Caki2 (cell line): ENCODE results near the gene TMC7. TPM values are rescaled to one million over a fixed set of nuclear protein-coding genes. Genes with fewer than 3 reads are reported as not detected.

Experiments used
- DNase-seq: peaks from one replicate; pipeline ENCODE4 v3.0.0-alpha.2; 2015; ENCODE audit warnings: low read depth
- in situ Hi-C: cut with HindIII; loops from 2 replicates; pipeline ENCODE4 v1.10.0; 2016; ENCODE audit warnings: low sequenced_read_pairs, low pct_unique_long_range_greater_than_20kb, mixed read lengths
- total RNA-seq: library from RNA; depleted of rRNA; stranded (reverse); fragments of >200 nt; shearing (Covaris generic); gene quantifications from 2 replicates; pipeline ENCODE4 v1.2.3, GENCODE V29; 2014; ENCODE audit warnings: low replicate concordance

TMC7 gene
- total RNA-seq, 1 experiment from 2014 or later: 8.7 TPM

DNA sequence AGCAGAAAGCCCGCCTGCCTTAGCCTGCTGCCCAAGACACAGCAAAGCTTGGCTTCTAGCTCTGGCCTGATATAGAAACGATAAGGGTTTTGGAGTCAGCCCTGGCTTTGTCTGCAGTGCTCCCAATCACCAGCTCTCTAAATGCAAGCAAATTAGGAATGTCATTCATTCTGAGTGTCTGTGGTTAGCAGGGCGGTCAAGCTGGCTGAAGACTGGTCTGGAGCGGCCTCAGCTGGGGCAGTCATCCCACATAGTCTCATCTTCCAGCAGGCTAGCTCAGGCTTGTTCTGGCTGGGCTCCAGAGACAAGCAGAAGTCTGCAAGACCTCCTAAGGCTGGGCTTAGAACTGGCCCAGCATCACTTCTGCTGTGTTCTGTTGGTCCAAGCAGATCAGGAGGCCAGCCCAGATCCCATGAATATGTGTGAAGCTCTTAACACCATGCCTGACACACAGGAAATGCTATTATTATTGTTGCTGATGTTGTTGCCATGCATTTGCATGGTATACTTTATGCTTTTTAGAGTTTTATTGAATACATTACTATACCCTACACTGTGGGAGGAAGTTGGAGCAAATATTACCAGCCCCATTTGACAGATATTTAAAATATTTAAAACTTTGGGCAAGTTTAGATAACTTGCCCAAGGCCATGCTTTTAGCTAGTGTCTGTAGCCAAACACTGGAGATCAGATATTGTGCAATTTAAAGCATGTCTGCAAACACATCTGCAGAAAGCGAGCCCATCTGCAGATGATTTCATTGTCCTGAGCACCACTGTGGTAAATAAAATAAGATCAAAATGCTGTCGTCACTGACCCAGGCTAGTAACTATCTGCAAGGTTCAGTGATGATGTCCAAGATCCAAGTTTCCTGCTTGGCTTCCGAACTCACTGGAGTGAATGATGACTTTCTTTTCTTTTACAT, 24.8 kb downstream of the TMC7 start:
- in situ Hi-C loops: no loop called here
- peak; percentile 37 for DNase-seq

DNA sequence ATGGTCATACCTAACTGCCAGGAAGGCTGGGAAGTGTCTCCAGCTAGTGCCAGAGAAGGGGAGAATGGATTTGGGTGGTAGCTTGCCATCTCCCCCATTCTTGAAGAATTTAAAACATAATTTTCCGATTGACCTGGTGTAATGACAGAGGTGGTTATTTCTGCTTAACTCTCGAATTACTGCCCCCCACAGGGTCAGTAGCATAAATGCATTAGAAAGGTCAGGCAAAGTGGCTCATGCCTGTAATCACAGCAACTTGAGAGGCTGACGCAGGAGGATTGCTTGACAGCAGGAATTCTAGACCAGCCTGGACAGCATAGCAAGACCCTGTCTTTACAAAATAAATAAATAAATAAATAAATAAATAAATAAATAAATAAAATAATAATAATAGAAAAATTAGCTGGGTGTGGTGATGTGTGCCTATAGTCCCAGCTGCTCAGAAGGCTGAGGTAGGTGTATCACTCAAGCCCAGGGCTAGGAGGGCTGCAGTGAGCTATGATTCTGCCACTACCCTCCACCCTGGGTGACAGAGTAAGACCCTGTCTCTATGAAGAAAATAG, 27.5 kb downstream of the TMC7 start:
- no peak for DNase-seq
- in situ Hi-C loops: no loop called here

DNA sequence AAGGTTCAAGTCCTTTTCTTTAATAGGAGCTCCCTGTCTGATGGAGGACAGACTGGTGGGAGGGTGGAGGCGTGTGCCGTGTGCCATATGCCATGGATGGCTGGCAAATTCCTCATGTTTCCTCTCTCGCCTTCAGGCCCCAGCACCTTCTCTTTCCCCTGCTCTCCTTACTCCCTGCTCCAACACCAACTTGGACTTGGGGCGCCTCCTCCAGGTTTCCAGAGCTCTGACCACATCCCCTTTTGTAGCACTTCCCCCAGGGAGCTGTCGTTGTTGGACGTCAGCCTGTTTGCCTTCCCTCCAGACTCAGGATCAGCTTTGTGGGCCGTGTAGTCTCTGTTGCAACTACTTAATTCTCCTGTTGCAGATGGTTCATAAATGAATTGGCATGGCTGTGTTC, 30.7 kb downstream of the TMC7 start:
- DNase-seq: no peak
- in situ Hi-C loops: no loop called here

DNA sequence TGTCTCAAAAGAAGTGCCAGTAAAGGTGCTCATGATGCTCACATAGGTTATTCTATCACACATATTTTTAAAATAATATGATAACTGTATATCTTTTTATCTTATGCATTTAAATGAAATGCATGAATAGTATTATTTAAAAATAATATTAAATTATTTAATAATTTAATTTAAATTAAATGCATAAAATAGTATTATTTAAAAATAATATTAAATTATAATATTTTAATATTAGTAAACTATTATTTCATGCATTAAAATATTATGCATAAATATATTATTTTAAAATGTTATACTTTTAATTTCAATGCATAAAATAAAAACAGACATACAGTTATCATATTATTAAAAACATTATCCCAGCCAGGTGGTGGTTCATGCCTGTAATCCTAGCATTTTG, 33.4 kb downstream of the TMC7 start:
- in situ Hi-C loops: no loop called here
- no peak for DNase-seq

DNA sequence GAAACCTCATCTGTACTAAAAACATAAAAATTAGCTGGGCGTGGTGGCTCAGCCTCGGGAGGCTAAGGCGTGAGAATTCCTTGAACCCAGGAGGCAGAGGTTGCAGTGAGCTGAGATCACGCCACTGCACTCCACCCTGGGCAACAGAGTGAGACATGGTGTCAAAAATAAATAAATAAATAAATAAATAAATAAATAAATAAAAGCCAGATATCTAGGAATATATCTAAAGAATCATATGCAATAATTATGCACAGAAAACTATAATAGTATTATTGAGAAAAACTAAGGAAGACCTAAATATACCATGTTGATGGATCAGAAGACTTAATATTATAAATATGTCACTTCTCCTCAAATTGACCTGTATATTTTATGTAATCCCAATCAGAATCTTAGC, 37.0 kb downstream of the TMC7 start:
- in situ Hi-C loops: no loop called here
- DNase-seq: no peak

DNA sequence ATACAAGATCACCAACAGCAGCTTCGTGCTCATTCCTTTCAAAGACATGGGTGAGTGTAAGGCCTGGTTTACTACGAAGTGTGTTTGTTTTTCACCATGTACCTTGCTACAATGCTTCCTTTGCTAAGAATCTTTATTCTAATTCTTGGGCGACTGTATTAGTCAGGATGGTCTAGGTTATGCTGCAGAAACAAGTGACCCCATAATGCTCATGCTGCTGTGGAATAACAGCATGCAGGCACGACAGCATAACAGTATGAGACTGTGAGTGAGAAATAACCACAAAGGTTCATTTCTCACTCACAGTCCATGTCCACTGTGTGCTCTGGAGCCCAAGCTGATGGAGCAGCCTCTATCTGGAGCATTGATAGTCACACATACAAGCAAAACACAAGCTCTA, 38.0 kb downstream of the TMC7 start:
- in situ Hi-C loops: no loop called here

DNA sequence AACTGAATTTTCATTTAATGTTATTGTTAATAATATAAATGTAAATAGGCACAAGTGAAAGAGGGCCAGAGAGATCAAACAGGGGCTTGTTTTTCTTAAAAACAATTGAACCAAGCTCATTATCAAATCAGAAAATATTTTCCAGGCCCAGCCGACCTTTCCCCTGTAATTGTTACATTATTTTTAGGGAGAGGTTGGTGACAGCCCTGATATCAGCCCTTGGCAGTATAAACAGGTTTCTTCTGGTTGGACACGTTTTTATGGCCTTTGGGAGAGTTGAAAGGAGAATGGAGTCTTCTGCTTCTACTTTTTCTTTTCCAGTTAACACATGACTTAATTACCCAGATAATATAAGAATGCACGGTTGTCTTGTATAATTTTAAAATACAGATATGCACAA, 43.7 kb downstream of the TMC7 start:
- in situ Hi-C loops: no loop called here
- no peak for DNase-seq

More for the DNA sequence above, 38.0 kb downstream of the TMC7 start:
- DNase-seq: no peak

DNA sequence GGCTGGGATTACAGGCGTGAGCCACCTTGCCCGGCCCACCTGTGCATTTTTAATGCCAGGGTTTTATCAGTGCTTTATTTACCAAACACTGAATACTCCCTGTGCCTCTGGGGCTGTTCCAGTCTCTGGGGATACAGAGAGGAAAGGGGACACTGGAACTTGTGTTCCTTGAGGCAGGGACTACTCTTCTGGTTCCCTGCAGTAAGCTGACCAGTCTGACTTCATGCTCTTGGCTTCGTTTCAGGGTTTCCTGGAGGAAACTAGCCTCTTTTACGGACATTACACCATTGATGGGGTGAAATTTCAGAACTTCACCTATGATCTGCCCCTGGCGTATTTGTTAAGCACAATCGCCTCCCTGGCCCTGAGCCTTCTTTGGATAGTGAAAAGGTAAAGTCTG, 46.2 kb downstream of the TMC7 start:
- in situ Hi-C loops: no loop called here
- no peak for DNase-seq

DNA sequence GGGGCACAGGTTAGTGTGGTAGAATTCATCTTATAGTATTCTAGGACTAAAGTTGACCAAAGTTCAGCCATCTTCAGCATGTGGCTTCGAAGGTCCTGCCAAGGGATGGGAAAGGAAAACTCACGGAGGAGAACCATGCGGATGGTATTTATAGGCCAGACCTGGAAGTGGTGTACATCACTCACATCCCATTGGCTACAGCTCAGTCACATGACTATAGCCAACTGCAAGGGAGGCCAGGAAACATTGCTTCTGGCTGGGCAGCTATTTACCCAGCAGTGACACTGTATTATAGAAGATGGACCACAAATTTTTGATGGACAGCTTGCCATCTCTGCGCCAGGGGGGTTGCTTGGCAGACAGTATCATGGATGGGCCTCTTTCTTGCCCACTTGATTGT, 48.0 kb downstream of the TMC7 start:
- in situ Hi-C loops: no loop called here
- no peak for DNase-seq

DNA sequence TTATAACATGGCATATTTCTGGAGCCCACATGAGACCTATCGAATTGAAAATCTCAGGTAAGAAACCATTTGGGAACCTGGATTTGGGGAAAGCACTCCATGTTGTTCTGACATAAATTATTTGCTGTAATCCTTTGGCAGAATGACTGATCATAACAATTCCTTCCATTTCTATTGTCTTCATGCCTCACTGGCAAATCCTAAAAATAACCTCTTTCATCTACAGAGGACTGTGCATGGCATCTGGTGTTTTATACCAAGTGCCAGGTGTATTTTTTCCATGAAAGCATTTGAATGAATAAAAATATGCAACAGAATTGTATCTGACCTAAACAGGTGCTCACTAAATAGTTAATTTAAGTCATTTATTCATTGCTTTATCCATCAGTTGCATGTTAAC, 50.0 kb downstream of the TMC7 start:
- in situ Hi-C loops: no loop called here
- no peak for DNase-seq

DNA sequence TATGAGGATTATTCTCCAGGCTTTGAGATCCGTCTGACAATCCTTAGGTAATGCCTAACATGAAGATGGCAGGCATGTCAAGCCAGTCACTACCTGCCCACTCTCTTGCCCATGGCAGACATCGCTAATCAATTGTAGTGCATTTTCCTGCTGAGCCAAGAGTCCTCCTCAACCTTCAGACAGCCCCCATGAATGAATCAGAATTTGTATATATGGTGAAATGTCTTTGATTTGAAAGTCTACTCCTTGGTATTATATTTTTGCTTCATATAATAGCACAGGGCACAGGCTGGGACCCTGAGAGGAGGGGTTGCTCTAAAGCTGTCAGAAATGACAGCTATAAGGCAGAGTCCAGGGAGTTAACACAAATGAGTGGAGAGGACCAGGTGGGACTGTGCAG, 56.7 kb downstream of the TMC7 start:
- no peak for DNase-seq
- in situ Hi-C loops: no loop called here

DNA sequence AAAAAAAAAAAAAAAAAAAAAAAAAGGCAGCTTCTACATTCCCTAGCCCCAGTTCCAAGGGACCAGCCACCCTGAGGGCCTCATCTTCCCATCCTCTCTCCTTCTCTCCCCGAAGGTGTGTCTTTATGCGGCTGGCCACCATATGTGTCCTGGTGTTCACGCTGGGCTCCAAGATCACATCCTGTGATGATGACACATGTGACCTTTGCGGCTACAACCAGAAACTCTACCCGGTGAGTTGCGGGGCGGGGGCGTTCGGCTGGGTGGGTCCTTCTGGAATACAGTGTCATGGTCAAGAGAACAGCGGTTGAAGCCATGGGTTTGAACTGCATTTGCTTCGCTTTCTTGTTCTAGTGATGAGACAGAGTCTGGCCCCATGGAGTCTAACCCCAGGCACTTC, 61.0 kb downstream of the TMC7 start:
- no peak for DNase-seq
- in situ Hi-C loops: no loop called here

DNA sequence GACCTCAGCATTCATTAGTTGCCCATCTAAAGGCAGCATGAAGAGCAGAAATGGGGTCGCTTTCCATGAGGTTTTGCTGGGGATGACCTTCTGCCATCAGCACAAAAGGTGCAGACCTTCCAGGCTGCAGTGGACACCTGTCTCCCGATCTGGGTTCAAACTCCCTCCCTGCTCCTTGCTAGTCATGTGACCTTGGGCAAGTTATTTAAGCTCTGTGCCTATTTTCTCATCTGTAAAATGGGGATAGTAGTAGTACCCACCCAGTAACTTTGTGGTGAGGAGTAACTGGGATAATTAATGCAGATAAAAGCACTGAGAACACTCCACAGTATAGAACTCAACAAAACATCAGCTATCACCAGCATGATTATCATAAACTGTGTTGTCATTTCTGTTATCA, 62.3 kb downstream of the TMC7 start:
- in situ Hi-C loops: no loop called here
- no peak for DNase-seq

DNA sequence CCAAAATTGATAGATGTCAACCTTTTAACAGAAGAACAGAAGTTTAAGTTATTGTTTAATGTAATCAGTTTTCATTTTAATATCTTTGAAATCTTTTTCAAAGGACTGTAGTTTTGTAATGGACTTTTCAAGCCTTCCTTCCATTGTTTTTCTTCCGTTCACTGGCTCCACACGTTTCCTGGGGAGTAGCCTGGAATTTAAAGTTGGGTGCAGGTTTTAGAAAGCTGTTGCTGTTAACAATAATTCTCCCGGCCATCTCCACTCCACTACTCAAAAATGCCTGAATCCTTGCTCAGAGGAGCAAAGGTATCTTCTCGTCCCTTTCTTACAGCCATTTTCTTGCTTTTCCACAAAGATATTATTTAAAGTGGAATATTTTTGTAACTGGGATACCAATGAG, 79.0 kb downstream of the TMC7 start:
- no peak for DNase-seq
- in situ Hi-C loops: no loop called here

DNA sequence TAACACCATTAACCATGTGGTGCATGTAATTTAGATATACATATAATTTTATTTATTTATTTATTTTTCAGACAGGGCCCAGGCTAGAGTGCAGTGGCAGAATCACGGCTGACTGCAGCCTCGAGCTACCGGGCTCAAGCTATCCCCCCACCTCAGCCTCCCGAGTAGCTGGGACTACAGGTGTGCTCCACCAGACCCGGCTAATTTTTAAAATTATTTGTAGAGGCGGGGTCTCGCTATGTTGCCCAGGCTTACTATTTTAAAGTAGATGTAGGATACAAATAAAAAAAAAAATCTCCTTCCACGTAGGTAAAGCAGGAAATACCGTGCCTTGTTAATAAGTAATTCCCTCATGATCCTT, 83.2 kb downstream of the TMC7 start:
- in situ Hi-C loops: no loop called here
- no peak for DNase-seq

DNA sequence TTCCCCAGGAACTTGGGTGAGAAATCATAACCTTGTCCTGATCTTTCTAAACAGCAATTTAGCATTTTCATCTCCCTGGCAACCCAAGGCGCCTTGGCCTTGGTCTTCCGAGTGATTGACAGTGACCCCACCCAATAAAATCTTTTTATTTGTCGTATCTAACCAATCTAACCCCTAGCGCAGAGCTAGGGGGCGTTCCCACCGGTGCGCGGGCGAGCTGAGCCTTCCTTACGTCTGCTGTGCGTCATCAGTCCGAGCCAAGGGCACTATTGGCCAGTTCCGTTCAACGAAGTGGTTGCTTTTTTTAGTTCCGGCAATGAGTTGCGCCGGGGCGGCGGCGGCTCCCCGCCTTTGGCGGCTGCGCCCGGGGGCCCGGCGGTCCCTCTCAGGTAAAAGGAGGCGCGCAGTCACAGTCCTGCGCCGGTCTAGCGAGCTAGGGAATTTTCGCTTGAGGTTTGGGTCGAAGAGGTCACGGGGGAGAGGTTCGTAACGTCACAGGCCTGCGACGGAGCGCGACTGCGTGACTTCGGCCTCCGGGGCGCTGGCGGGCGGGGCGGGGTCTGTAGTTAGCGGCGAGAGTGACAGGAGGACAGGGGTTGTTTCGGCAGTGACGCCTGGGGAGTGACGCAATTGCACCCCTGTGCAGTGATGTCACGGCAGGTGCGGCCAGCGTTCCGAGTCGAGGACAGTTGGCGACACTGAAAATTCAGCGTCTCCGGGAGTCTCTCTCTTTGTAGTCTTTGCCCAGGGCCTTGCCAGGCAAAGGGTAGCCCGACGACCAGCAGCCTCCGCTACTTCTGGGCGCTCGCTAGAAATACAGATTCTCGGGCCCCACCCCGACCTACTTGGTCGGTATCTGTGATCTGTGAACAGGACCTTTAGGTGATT, 83.9 kb downstream of the TMC7 start, which contains the start of gene COQ7:
COQ7 (plus strand) TSS at position 266 of the 888 bp plus-strand sequence; CDS start at position 317, 51 bp downstream.
- in situ Hi-C loops: no loop called here

DNA sequence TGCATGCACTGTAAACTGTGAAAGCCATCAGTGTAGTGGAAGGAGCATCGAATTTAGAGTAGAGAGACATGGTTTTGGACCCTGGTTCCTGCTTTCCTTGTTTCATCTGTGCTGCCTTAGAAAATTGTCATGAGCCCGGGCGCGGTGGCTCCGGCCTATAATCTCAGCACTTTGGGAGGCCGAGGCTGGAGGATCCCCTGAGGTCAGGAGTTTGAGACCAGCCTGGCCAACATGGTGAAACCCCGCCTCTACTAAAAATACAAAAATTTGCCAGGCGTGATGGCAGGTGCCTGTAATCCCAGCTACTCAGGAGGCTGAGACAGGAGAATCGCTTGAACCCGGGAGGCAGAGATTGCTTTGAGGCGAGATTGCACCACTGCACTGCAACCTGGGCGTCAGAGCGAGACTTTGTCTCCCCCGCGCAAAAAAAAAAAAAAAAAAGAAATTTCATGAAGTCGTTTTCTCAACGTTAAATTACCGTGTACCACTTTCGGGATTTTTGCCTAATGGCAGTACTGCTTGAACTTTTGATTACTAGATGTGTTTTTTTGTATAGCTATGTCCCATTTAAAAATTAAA, 84.6 kb downstream of the TMC7 start:
- no peak for DNase-seq
- in situ Hi-C loops: no loop called here

More for the DNA sequence above, 83.9 kb downstream of the TMC7 start, which contains the start of gene COQ7:
- peak; percentile 100 for DNase-seq
